Measurements from ENCODE around the gene DACT2.

DNA sequence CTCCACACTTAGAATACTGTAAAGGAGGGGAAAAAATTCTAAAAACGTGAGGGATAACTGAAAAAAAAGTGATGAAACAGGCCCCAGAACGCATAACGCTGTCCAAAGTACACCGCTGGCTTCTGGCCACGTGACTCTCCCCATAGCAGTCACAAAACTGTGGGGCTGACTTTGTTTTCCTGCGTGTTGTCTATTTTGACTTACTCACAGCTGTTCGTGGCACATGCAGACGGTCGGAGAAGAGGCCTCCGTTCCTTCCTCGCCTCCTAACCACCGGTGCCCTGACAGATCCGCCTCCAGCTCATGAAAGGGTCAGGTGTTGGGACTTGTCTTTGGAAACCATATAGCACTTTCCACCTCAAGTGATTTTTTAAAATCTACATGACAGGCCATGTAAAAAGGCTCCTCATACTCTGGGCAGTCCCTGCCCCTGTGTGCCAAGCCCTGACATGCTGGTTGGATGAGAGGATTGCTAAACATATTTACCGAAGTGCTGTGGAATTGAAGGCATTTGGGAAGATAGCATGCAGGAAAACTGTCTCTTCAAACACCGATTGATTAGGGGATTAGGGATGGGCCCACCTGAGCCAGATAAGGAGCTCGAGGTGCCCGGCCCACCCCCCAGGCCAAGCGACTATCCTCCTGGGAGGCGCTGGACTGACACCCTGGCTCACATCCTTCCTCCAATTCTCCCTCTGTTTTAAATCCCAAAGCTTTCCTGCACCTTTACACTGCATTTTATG lies 54.8 kb downstream of the DACT2 start:
- TF ChIP-seq, protein P1, sequence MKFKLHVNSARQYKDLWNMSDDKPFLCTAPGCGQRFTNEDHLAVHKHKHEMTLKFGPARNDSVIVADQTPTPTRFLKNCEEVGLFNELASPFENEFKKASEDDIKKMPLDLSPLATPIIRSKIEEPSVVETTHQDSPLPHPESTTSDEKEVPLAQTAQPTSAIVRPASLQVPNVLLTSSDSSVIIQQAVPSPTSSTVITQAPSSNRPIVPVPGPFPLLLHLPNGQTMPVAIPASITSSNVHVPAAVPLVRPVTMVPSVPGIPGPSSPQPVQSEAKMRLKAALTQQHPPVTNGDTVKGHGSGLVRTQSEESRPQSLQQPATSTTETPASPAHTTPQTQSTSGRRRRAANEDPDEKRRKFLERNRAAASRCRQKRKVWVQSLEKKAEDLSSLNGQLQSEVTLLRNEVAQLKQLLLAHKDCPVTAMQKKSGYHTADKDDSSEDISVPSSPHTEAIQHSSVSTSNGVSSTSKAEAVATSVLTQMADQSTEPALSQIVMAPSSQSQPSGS (CRISPR knock-in tag; IDR thresholded peaks at IDR 0.05): no peak
- TF ChIP-seq MEF2A (IDR thresholded peaks at IDR 0.05; ENCODE audit: control insufficient read depth, low read depth, low read length) (no peak), ZSCAN29 (IDR thresholded peaks at IDR 0.05) (no peak), ZNF644 (tag; IDR thresholded peaks at IDR 0.05; ENCODE audit: low read depth) (no peak), SMARCB1 (IDR thresholded peaks at IDR 0.05; ENCODE audit: insufficient read length, low read depth) (no peak), RBM39 (optimal IDR thresholded peaks at IDR 0.05; ENCODE audit: low read depth, low read length) (no peak), IRF2 (CRISPR knock-in tag; IDR thresholded peaks at IDR 0.05) (no peak), MAFF (IDR thresholded peaks at IDR 0.05; ENCODE audit: low read length) (no peak)
- TF ChIP-seq, protein P2, sequence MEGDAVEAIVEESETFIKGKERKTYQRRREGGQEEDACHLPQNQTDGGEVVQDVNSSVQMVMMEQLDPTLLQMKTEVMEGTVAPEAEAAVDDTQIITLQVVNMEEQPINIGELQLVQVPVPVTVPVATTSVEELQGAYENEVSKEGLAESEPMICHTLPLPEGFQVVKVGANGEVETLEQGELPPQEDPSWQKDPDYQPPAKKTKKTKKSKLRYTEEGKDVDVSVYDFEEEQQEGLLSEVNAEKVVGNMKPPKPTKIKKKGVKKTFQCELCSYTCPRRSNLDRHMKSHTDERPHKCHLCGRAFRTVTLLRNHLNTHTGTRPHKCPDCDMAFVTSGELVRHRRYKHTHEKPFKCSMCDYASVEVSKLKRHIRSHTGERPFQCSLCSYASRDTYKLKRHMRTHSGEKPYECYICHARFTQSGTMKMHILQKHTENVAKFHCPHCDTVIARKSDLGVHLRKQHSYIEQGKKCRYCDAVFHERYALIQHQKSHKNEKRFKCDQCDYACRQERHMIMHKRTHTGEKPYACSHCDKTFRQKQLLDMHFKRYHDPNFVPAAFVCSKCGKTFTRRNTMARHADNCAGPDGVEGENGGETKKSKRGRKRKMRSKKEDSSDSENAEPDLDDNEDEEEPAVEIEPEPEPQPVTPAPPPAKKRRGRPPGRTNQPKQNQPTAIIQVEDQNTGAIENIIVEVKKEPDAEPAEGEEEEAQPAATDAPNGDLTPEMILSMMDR (IDR thresholded peaks at IDR 0.05 in 2 of 3, conservative IDR thresholded peaks at IDR 0.05 in 1 of 3; ENCODE audit: insufficient read depth in 2 of 3, low read depth in 1 of 3, low read length in 3 of 3): no peak
- TF ChIP-seq, protein P3, sequence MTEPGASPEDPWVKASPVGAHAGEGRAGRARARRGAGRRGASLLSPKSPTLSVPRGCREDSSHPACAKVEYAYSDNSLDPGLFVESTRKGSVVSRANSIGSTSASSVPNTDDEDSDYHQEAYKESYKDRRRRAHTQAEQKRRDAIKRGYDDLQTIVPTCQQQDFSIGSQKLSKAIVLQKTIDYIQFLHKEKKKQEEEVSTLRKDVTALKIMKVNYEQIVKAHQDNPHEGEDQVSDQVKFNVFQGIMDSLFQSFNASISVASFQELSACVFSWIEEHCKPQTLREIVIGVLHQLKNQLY (CRISPR knock-in tag; conservative IDR thresholded peaks at IDR 0.05): no peak
- TF ChIP-seq, protein P4, sequence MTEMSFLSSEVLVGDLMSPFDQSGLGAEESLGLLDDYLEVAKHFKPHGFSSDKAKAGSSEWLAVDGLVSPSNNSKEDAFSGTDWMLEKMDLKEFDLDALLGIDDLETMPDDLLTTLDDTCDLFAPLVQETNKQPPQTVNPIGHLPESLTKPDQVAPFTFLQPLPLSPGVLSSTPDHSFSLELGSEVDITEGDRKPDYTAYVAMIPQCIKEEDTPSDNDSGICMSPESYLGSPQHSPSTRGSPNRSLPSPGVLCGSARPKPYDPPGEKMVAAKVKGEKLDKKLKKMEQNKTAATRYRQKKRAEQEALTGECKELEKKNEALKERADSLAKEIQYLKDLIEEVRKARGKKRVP (CRISPR knock-in tag; IDR thresholded peaks at IDR 0.05): no peak
